22Rv1 (cell line): Measurements from ENCODE around the gene RNF214.

Experiments
- ZFX ChIP-seq: fragments of 450-650 bp; IDR thresholded peaks from 2 replicates; pipeline ENCODE4 v1.6.1; 2017; ENCODE audit warnings: antibody characterized with exemption, borderline replicate concordance
- TF ChIP-seq, protein P1 (sequence below): fragments of 450-650 bp; IDR thresholded peaks from 2 replicates; pipeline ENCODE4 v1.5.1; 2017; ENCODE audit warnings: mild to moderate bottlenecking

DNA sequence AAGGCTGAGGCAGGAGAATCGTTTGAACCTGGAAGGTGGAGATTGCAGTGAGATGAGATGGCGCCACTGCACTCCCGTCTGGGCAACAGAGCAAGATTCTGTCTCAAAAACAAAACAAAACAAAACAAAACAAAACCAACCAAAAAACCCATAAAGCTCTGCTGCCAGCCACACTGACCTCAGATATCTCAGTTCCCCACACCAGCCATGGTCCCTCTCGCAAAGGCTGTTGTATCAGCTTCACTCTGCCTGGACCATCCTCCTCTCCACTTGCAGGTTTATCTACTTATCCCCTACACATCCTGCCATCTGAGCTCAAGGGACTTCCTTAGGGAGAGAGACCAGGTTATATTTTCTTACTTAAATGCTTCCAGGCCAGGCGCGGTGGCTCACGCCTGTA lies 69.8 kb downstream of the RNF214 start:
- TF ChIP-seq, protein P1, sequence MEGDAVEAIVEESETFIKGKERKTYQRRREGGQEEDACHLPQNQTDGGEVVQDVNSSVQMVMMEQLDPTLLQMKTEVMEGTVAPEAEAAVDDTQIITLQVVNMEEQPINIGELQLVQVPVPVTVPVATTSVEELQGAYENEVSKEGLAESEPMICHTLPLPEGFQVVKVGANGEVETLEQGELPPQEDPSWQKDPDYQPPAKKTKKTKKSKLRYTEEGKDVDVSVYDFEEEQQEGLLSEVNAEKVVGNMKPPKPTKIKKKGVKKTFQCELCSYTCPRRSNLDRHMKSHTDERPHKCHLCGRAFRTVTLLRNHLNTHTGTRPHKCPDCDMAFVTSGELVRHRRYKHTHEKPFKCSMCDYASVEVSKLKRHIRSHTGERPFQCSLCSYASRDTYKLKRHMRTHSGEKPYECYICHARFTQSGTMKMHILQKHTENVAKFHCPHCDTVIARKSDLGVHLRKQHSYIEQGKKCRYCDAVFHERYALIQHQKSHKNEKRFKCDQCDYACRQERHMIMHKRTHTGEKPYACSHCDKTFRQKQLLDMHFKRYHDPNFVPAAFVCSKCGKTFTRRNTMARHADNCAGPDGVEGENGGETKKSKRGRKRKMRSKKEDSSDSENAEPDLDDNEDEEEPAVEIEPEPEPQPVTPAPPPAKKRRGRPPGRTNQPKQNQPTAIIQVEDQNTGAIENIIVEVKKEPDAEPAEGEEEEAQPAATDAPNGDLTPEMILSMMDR = no peak
- TF ChIP-seq ZFX = no peak
